Muscle of back (tissue), 11 donors: Measurements from ENCODE around the gene TTC12. TPM values are rescaled to one million over a fixed set of nuclear protein-coding genes. Genes with fewer than 3 reads are reported as not detected.

Experiments used
- DNase-seq, 3 donors: peaks; one replicate each; pipeline versions ENCODE4 v3.0.0 to v3.0.0-alpha.2; 2013
- polyA plus RNA-seq, 10 donors: library from polyadenylated mRNA; unstranded; fragments of 120-200 nt; gene quantifications; one replicate each; pipeline ENCODE4 v1.2.1, GENCODE V29; 2013; ENCODE audit not compliant: insufficient read length in 10 of 10

TTC12 gene
- polyA plus RNA-seq, 10 donors: 4.4 to 14.2 (median 8.9) TPM

DNA sequence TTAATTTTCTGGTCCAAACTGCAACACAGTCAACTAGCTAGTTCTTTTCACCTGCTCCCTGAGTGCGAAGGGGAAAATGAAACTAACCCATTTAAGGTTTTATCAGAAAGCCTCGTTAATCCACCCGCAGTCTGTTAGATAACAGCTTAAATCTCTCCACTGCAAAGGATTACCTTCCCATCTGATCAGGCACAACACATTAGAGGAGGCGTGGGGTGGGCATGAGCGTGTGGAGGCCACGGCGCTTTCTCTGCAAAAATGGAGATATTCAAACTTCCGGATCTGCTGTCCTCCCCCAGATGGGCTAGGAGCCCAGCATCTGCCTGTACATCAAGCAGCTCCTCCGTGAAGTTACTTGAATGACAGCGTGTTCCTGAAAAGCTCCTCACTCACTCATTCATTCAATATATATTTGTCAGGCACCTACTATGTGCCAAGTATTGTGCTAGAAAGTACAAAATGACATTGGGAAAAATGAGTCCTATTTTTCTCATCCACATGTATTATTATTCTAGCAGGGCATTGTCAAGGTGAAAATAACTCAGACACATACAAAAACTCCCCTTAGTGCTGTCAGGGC lies 59.7 kb downstream of the TTC12 start:
- no peak for DNase-seq

DNA sequence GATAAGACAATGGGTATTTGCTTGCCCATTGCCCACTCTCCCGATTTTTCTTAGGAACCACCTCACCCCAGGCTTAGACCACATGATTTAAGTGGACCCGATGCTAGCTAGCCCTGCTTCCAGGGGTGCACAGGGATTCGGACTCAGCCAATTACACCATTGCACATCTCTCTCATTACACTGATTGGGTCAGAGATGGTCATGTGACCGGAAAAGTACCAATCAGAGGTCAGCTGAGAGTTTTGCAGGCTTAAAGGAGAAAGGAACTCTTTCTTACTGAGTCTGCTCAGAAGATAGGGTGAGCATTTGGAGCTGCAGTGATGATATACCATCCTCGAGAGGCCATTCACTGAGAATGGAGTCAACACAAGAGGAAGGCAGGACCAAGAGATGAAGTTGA lies 61.0 kb downstream of the TTC12 start:
- no peak for DNase-seq

DNA sequence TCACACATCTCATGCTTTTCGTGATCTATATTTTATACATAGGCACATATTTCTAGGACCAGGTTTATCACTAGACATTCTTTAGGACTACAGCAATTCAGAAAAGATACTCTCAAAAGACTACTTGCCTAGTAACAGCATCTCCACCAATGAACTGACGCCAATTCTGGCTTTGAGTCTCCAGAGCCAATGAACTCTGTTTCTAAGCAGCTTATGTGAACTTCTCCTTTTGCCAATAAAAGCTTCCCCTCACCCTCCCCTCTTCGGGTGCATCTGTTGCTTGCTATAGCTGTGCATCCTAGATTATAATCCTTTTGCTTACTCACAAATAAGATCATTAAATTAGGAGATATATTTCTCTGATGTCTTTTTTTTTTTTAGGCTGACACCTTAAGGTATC lies 61.8 kb downstream of the TTC12 start:
- DNase-seq: peak in 2 of 3 donors; percentile 55 to 77

DNA sequence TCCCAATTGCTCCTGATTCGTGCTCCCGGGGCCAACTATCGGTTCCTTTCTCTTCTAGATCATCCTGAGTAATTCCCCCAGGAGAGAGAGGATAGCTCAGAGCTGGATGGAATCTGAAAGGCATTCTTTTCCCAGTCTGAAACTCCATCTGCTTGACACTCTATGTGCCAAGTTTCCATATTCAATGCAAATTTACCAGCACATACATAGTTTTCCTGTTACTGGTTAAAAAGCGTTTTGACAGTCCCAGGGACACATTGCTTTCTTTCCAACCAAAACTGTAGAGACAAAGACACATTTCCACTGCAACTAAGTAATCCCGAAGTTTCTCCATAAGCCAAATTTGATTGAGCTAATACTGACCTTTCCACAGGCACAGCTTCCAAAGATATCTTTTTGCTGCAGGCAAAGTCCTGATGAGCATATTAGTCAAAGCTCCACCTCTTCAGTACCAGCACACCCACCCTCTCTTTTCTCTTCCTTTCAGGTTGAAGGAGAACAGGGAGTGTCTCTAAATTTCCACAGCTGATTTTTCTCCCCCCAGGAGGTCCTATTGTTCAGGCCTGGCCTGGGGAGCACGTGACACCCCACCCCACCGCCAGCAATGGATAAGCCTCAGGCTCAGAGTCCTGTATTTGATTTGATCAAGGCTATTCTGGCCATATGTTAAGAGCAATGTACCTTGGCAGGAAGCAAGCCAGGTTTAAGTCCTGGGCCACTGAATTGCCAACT lies 63.5 kb downstream of the TTC12 start:
- peak; percentile 14 to 60 (median 40) for DNase-seq

DNA sequence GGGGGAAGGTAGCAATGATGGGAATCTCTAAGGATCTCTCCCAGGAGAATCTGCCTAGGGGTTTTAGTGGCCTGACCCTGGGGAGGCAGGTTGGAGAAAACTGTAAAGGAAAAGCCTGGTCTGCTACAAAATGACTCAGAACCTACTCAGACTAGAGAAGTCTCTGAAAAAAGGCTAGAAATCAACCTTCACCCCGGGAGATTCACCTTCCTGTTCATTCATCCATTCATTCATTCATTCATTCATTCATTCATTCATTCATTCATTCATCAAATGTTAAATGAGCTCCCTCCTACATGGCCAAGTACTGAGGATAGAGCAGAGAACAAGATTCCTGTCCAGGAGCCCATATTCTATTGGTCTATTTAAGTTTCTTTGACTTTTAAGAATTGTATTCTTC lies 64.3 kb downstream of the TTC12 start:
- no peak for DNase-seq

DNA sequence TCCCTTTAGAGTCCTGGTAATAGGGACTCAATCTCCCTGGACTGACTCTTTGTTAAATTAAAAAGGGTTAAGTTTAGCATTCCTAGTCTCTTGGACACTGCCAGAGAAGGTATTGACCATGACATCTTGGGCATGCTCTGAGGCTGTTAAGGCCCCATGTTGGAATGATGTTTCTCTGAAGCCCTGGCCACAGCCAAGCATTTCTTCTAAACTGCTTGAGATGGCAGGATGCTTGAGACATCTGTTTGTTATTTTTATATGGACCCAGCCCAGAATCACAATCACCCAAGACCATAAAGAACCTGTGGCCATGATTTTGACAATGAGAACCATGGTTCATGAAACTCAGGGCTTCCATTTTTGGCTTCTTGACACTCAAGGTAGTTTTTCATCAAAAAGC lies 67.7 kb downstream of the TTC12 start:
- DNase-seq: no peak

DNA sequence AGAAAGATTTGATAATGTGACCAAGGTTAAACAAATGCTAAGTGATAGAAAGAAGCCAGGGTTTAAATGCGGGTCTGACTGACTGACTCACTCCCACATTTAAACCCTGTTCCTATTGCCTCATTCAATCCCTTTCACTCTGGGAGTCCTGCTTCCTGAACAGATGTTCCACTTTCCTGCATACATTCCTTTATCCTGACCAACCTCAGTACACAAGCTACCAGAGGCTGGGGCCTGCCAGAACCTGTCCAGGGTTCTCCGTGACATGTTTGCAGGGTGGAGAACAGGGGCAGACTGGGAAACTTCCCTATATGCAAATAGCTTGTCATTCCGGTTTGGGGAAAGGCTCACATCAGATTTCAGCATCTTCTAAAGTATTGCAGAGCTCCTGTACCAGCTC lies 70.2 kb downstream of the TTC12 start:
- DNase-seq: peak in 2 of 3 donors; percentile 15 to 49

DNA sequence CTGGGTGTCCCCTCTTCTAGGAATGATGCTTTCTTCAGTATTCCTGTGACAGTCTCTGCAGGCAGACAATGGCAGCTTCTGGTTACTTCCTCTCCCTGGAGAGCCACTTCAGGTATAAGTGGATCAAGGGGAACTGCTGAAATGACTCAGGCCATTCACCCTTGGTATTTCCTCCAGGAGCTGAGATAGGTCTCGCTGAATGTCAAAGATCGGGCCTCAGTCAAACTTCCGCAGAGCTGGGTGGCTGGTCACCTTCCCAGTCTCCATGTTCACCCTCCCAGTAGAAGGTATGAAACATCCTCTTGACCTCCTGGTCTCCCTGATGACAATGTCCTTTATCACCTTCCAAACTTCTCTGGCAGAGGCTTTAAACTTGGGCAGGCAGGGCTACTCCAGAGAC lies 71.4 kb downstream of the TTC12 start:
- DNase-seq: no peak

DNA sequence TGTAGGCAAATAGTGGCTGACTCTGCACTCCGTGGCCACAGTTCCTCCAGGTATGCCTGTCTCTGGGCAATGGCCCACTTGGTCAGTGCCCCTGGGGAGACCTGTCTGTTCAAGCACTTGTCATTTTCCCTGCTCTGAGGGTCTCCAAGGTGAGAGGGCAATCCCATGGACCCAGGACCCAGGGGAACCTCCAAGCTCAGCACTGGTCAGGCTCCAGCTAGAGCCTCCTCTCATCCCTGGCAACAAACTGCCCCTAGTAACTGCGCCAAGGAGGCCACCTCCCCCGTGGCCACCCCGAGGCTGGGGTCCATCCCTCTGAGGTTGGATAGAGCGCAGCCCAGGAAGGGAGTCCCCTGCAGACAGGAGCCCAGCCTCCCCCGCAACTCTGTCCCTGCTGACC lies 72.5 kb downstream of the TTC12 start:
- no peak for DNase-seq

DNA sequence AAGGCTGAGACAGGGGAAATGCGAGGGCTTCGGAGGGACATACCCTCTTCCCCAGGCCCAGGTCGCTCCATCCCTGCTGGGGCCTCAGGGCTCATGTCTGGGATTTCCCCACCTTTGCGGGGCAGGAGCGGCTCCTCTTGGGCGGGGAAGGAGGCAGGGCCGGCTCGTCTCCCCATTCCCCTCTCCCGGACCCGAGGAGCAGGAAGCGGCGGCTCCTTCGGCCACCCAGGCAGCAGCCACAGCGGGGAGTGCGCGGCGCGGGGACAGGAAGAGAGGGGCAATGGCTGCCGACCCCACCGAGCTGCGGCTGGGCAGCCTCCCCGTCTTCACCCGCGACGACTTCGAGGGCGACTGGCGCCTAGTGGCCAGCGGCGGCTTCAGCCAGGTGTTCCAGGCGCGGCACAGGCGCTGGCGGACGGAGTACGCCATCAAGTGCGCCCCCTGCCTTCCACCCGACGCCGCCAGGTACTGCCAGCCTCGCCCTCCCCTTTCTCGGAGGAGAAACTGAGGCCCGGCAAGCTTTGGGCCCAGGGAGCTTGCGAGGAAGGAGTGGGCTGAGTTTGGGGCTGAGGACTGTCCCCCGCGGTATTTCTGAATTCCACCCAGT lies 73.3 kb downstream of the TTC12 start, which contains the start of gene ANKK1:
Gene ANKK1 (plus strand): TSS at position 175 of the 607 bp plus-strand sequence. CDS start 106 bp downstream, at position 281.
- peak in 1 of 3 donors; percentile 22 for DNase-seq

DNA sequence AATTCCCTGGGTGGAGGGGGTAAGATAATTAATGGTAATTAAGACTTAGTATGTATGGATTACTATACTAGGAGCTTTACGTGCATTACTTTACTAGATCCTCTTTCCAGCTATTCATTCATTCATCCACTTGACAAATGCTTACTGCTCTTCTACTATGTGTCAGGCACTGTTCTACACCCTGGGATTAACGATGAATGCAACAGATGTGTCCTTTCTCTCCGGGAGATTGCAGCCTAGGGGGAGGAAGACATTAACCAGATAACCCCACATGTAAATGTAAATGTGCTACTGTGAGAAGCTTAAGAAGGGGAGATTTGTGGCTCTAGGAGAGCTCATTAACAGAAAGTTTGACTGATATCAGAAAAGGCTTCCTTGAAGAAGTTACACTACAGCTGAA lies 74.9 kb downstream of the TTC12 start:
- DNase-seq: no peak

DNA sequence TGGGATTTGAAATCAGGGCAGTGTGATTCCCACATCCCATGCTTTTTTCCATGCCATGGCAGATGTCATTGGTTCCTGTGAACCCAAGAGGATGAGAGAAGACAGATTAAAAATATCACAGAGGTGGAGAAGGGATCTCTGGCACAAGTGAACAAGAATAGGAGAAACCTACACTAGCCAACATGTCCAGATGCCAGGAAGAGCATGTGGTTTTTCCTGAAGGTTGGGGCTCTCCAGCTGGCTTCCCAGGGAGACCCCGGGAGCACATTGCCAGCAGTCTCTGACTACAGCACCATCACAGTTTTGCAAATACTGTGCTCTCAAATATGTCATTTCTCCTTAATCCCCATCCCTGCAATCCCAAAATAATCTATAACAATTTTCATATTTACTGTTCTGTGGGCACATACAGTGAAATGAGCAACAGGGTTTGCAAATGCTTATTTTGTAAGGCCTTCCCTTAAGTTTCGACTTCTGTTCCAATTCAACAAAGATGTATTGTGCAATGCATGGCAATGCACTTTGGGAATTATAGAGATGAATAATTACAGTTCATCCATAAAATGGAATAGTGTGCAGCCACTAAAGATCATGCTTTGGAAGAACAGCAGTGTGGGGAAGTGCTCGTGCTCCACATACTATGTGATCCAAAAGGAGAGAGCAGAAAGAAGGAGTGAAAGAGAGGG lies 78.0 kb downstream of the TTC12 start:
- DNase-seq: no peak

DNA sequence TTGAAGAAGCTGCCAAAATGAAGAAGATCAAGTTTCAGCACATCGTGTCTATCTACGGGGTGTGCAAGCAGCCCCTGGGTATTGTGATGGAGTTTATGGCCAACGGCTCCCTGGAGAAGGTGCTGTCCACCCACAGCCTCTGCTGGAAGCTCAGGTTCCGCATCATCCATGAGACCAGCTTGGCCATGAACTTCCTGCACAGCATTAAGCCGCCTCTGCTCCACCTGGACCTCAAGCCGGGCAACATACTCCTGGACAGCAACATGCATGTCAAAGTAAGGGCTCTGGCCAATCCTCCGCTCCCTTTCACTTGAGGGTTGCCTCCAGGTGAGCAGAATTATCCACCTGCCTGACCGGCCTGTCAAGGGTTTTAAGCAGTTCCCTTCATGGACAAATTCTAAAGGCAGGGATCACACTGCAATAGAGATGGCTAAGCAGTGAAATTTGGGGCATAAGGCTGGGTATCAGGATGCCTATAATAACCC lies 79.2 kb downstream of the TTC12 start:
- DNase-seq: no peak

DNA sequence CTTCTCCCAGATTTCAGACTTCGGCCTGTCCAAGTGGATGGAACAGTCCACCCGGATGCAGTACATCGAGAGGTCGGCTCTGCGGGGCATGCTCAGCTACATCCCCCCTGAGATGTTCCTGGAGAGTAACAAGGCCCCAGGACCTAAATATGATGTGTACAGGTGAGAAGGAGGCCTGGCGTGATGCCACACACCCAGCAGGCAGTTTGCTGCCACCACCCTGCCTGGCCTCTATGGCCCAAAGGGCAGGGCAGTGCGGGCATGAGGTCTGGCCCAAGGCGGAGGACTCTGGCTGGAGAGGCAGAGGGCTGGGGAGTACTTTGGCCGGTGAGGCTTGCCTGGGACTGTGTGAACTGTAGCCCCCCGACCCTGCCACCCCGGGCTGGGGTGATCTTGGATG lies 80.5 kb downstream of the TTC12 start:
- DNase-seq: no peak

DNA sequence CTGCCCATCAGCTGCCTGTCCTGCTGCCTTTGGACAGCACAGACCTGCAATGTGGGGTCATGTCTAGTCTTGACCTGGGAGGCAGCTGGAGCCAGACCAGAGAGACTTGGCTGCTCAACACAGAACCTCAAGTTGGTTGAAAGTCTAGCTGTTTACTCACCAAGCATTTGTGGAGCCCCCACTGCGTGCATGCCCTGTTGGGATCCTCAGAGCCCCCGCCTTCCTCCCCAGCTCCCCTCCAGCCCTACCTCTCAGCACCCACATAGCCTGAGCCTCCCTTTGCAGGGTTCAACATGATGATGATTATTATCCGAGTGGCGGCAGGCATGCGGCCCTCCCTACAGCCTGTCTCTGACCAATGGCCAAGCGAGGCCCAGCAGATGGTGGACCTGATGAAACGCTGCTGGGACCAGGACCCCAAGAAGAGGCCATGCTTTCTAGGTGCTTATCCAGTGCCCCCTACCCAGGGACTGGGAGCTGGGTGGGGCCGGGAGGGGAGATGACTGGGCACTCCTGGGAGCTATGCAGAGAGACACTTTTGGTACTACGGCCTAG lies 81.5 kb downstream of the TTC12 start:
- no peak for DNase-seq

DNA sequence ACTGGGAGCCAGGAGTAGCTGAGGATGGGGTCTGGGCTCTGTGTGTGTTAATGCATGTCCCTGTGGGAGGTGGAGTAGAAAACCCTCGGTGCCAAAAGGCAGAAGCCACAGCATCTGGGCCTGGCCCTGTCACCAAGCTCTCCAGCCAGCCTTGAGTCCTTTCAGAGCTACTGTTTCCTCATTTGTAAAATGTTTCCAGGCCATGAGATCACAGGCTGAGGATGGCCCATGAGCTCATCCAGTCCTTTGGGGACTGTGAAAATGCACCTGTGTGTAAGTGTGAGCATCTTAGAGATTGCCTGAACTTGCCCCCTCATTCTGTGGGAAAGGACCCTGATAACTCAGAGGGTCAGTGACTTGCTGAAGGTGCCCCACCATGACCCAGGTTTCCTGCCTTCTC lies 82.3 kb downstream of the TTC12 start:
- DNase-seq: no peak

DNA sequence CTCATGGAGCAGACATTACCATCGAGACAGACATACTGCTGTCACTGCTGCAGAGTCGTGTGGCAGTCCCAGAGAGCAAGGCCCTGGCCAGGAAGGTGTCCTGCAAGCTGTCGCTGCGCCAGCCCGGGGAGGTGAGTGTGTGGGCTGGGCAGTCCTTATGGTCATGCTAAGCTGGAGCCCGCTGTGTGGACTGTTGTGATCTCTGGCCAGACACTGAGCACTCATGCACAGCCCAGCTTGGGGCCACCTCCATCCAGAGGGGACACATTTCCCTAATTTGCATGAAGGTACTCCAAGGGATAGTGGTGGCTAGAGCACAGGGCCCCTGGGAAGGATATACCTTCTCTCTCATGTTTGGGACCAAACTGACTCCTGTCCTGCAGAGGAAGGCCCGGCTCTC lies 82.8 kb downstream of the TTC12 start:
- DNase-seq: no peak

DNA sequence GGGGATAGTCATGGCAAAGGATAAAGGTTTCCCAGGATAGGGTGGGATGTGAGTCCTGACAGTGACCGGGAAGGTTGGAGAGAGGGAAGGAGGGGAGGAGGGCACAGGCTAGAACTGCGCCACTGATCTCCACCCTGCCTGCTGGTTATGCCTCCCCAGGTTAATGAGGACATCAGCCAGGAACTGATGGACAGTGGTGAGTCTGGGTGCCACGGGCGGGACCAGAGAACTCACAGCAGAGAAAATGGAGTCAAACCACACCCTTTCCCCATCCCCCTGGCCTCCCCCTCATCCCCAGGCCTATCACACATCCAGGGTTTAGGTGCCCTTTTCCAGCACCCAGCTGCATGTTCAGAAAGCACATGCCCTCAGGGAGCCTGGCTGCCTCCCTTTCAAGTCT lies 83.4 kb downstream of the TTC12 start:
- DNase-seq: no peak

DNA sequence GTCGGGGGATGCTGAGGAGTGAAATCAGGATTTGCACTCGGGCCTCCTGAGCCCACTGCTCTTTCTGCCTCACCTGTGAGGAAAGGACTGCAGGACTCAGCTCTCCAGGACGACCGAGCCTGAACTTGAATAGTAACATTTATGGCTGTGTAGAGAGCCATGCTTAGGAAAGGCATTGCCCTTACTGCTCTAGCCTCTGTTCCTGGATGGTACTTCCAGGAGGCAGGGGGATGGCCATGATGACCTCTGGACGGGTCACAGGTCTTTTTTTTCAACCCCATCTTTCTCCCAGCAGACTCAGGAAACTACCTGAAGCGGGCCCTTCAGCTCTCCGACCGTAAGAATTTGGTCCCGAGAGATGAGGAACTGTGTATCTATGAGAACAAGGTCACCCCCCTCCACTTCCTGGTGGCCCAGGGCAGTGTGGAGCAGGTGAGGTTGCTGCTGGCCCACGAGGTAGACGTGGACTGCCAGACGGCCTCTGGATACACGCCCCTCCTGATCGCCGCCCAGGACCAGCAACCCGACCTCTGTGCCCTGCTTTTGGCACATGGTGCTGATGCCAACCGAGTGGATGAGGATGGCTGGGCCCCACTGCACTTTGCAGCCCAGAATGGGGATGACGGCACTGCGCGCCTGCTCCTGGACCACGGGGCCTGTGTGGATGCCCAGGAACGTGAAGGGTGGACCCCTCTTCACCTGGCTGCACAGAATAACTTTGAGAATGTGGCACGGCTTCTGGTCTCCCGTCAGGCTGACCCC lies 84.5 kb downstream of the TTC12 start:
- DNase-seq: no peak

DNA sequence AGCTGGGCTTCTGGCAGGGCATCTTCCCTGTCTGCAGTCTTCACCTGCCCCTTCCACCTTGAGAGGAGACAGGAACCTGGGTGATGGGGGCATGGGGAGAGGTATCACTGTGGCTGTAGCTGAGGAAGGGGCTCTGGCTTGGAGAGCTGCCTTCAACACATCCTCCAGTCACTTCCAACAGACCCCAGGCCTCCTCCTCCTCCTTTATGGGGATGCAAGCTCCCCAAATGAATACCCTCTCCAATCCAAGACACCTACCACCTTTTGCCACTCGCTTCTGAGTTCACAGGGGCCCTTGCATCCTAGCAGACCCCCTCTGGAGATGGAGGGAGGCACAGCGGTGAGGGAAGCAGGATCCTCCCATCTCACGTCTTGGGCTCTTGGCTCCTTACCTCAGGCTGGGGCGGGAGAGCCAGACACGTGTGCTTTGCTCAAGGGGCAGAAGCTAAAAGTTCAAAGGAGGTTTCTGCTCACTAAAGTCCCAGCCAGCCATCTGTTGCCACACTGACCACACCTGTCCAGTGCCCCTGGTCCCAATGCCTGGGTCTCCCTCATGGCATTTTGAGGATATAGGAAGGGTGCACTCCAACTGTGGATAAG lies 86.3 kb downstream of the TTC12 start:
- no peak for DNase-seq

DNA sequence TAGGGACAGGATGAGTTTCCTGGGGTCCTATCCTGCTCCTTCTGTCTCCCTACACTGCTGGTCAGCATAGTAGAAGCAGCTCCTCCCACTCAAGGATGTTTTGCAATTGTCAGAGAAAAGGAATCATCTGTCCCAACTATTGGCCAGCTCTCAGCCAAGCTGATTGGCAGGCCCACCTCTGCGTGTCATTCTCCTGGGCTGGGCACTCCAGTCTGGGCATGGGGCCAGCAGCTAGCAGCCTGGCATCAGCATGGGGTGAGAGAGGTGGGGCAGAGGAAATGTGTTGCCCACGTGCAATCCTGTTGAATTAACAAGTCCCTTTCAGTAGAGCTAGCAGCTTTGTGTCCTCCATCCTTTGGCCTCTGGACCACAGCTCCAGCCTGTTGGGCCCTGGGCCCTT lies 87.3 kb downstream of the TTC12 start:
- peak; percentile 7 to 29 (median 14) for DNase-seq
